Measurements from ENCODE around the gene SMARCB1. TPM values are rescaled to one million over a fixed set of nuclear protein-coding genes. Genes with fewer than 3 reads are reported as not detected.

Gene SMARCB1
- total RNA-seq, 1 experiment from 2014 or later: 85.9 TPM

DNA sequence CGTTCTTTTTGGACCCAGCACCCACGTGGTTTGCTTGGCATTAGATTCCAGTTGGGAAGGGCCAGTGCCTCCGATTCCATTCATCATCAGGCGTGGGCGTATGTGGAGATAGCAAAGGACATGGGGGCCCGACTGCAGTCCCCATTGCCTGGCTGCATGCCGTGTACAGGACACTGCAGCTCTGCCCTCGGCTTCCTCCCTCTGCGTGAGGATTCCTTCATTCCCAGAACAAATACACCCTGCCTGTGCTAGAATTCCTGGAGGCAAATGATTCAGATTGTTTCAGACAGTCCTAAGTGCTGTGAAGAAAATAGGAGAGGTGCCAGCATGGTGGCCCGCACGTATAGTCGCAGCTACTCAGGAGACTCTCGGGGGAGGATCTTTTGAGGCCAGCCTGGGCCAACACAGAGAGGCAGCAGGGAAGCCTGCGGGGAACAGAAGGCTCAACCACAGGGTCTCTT, 36.6 kb downstream of the SMARCB1 start:
- H3K27ac ChIP-seq (ENCODE audit: low read length): no peak overlapping the region
- H3F3A ChIP-seq (ENCODE audit: low read length, unreplicated experiment): no peaks in the 10 kb centered on the region
- H3K4me3 ChIP-seq (ENCODE audit: low read length): no peak overlapping the region
- BruUV-seq (replicated peaks): no TSS peak
- ChIA-PET CTCF (no interaction called here), POLR2A (ENCODE audit: unreplicated experiment) (no interaction called here)
- DNase-seq (no peak), ATAC-seq (no peak)
- no peaks in the 10 kb centered on the region for H3K4me1 ChIP-seq (ENCODE audit: insufficient read depth, low read length)
- TF ChIP-seq EZH2phosphoT487 (IDR thresholded peaks at IDR 0.05; ENCODE audit: borderline replicate concordance, low read length) (no peak), EZH2 (IDR thresholded peaks at IDR 0.05; ENCODE audit: low read length, unreplicated experiment) (no peak)
- TF ChIP-seq, protein P1, sequence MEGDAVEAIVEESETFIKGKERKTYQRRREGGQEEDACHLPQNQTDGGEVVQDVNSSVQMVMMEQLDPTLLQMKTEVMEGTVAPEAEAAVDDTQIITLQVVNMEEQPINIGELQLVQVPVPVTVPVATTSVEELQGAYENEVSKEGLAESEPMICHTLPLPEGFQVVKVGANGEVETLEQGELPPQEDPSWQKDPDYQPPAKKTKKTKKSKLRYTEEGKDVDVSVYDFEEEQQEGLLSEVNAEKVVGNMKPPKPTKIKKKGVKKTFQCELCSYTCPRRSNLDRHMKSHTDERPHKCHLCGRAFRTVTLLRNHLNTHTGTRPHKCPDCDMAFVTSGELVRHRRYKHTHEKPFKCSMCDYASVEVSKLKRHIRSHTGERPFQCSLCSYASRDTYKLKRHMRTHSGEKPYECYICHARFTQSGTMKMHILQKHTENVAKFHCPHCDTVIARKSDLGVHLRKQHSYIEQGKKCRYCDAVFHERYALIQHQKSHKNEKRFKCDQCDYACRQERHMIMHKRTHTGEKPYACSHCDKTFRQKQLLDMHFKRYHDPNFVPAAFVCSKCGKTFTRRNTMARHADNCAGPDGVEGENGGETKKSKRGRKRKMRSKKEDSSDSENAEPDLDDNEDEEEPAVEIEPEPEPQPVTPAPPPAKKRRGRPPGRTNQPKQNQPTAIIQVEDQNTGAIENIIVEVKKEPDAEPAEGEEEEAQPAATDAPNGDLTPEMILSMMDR (conservative IDR thresholded peaks at IDR 0.05; ENCODE audit: low read depth, low read length): no peak
- no peaks in the 10 kb centered on the region for H3K79me2 ChIP-seq (ENCODE audit: low read length)
- peaks cover 10% of the 10 kb centered on the region; the same call in 1 of the 2 replicates for H3K36me3 ChIP-seq (ENCODE audit: low read depth, low read length)
- H4K20me1 ChIP-seq (ENCODE audit: low read length): no peaks in the 10 kb centered on the region
- H3K9ac ChIP-seq (ENCODE audit: low read length): no peak overlapping the region
- no peaks in the 10 kb centered on the region for H3K9me3 ChIP-seq (ENCODE audit: low read length)
- H3K27me3 ChIP-seq (ENCODE audit: low read length): no peaks in the 10 kb centered on the region
- no peak overlapping the region for H2AFZ ChIP-seq (ENCODE audit: low read length)
- intact Hi-C loops (cut with micrococcal nuclease): no loop called here
- no peaks in the 10 kb centered on the region for H3K9me2 ChIP-seq (replicated peaks; ENCODE audit: low read length)
- H3K4me2 ChIP-seq (ENCODE audit: low read length): no peak overlapping the region

DNA sequence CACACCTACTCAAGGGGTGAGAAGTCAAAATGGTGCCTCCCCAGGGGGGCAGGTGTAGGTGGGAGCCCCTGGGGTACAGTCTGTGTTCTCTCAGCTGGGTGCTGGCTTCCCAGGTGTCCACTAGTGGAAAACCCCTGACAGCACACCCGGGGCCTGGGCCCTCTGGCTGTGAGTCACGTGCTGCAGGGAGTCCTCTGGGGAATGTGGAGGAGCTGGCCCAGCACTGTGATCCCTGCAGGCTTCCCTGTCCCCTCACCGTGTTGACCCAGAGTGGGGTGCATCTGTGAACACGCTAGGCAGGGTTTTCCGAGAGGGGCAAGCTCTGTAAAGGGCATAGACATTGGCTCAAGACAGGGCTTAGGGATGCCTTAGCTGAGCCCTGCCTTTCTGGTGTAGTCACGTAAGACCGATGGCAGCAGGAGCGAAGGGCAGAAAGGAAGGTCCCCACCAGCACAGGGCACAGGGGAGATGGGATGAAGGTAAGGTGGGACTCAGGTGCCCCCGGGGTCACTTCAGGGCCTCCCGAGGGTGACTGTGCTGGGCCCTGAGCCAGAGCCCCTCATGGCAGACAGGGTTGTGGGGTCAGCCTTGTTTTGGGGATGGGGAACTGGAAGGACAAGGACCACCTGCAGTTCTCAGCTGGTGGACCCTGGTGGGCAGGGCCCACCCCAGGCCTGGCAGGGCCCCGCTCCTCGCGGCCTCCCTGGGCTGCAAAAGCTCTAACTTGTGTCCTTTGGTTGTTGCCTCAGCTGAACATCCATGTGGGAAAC, 37.9 kb downstream of the SMARCB1 start:
- POLR2A ChIA-PET (ENCODE audit: unreplicated experiment): no interaction called here
- ATAC-seq (no peak), DNase-seq (no peak)
- Histone ChIP-seq H3K4me2 (ENCODE audit: low read length) (no peak overlapping the region), H2AFZ (ENCODE audit: low read length) (no peak overlapping the region), H3K36me3 (ENCODE audit: low read depth, low read length) (peaks cover 10% of the 10 kb centered on the region; the same call in 1 of the 2 replicates), H3K4me3 (ENCODE audit: low read length) (no peak overlapping the region), H3K27ac (ENCODE audit: low read length) (no peak overlapping the region), H3K79me2 (ENCODE audit: low read length) (no peaks in the 10 kb centered on the region), H3K9me2 (replicated peaks; ENCODE audit: low read length) (no peaks in the 10 kb centered on the region), H3K9me3 (ENCODE audit: low read length) (no peaks in the 10 kb centered on the region), H3K27me3 (ENCODE audit: low read length) (no peaks in the 10 kb centered on the region), H3F3A (ENCODE audit: low read length, unreplicated experiment) (no peaks in the 10 kb centered on the region), H4K20me1 (ENCODE audit: low read length) (no peaks in the 10 kb centered on the region), H3K4me1 (ENCODE audit: insufficient read depth, low read length) (no peaks in the 10 kb centered on the region), H3K9ac (ENCODE audit: low read length) (no peak overlapping the region)
- no TSS peak for BruUV-seq (replicated peaks)
- CTCF ChIA-PET: interaction anchor here (0.6 kb wide), 1 partner anchor 50 kb away, joined by 7 read pairs; no protein-coding TSS in a partner anchor
- TF ChIP-seq EZH2 (IDR thresholded peaks at IDR 0.05; ENCODE audit: low read length, unreplicated experiment) (no peak), EZH2phosphoT487 (IDR thresholded peaks at IDR 0.05; ENCODE audit: borderline replicate concordance, low read length) (no peak)
- TF ChIP-seq, protein P1 (conservative IDR thresholded peaks at IDR 0.05; ENCODE audit: low read depth, low read length): no peak
- intact Hi-C loops (cut with micrococcal nuclease): no loop called here

Data from PC-3 (cell line).